ENCODE data around the gene TNFRSF17.

- TF ChIP-seq, protein P1, sequence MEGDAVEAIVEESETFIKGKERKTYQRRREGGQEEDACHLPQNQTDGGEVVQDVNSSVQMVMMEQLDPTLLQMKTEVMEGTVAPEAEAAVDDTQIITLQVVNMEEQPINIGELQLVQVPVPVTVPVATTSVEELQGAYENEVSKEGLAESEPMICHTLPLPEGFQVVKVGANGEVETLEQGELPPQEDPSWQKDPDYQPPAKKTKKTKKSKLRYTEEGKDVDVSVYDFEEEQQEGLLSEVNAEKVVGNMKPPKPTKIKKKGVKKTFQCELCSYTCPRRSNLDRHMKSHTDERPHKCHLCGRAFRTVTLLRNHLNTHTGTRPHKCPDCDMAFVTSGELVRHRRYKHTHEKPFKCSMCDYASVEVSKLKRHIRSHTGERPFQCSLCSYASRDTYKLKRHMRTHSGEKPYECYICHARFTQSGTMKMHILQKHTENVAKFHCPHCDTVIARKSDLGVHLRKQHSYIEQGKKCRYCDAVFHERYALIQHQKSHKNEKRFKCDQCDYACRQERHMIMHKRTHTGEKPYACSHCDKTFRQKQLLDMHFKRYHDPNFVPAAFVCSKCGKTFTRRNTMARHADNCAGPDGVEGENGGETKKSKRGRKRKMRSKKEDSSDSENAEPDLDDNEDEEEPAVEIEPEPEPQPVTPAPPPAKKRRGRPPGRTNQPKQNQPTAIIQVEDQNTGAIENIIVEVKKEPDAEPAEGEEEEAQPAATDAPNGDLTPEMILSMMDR (IDR thresholded peaks at IDR 0.05) = no peak
- TF ChIP-seq POLR2A (IDR thresholded peaks at IDR 0.05) = no peak
These were observed 27.1 kb downstream of the TNFRSF17 start for GRCh38 chr16:11992008-11992584.

Measured in esophagus squamous epithelium (tissue), 4 donors.